GM23248 (cell line): ENCODE measurements around the gene GNB1. TPM values are rescaled to one million over a fixed set of nuclear protein-coding genes. Genes with fewer than 3 reads are reported as not detected.

Experiments used
- DNase-seq: peaks from one replicate; pipeline ENCODE4 v3.0.0-alpha.2; 2015
- H2AFZ ChIP-seq: fragments of 200-600 bp; sonication (generic); 2 replicates; pipeline ENCODE4 v1.6.1; 2016; ENCODE audit warnings: antibody characterized with exemption
- H3F3A ChIP-seq: fragments of 200-600 bp; sonication (generic); 2 replicates; pipeline ENCODE4 v1.6.1; 2016; ENCODE audit warnings: mild to moderate bottlenecking, antibody characterized with exemption, mixed run types; ENCODE audit not compliant: insufficient read depth
- H3K27ac ChIP-seq: fragments of 200-600 bp; sonication (generic); 2 replicates; pipeline ENCODE4 v1.5.1; 2016; ENCODE audit warnings: mild to moderate bottlenecking
- H3K27me3 ChIP-seq: fragments of 200-600 bp; sonication (generic); replicated peaks from 2 replicates; pipeline ENCODE4 v1.6.1; 2016; ENCODE audit warnings: mild to moderate bottlenecking; ENCODE audit not compliant: insufficient read depth
- H3K36me3 ChIP-seq: fragments of 200-600 bp; sonication (generic); 2 replicates; pipeline ENCODE4 v1.6.1; 2016; ENCODE audit warnings: low read depth, mild to moderate bottlenecking
- H3K4me1 ChIP-seq: fragments of 200-600 bp; sonication (generic); 2 replicates; pipeline ENCODE4 v1.6.1; 2016; ENCODE audit warnings: mild to moderate bottlenecking; ENCODE audit not compliant: insufficient read depth
- H3K4me2 ChIP-seq: fragments of 200-600 bp; sonication (generic); one replicate; pipeline ENCODE4 v1.6.1; 2016; ENCODE audit warnings: mild to moderate bottlenecking; ENCODE audit not compliant: unreplicated experiment
- H3K4me3 ChIP-seq: fragments of 200-600 bp; sonication (generic); 2 replicates; pipeline ENCODE4 v1.5.1; 2016; ENCODE audit warnings: mild to moderate bottlenecking
- H3K79me2 ChIP-seq: fragments of 200-600 bp; sonication (generic); 2 replicates; pipeline ENCODE4 v1.6.1; 2016; ENCODE audit warnings: mild to moderate bottlenecking; ENCODE audit not compliant: insufficient read depth
- H3K9ac ChIP-seq: fragments of 200-600 bp; sonication (generic); 2 replicates; pipeline ENCODE4 v1.6.1; 2016; ENCODE audit warnings: mild to moderate bottlenecking
- H3K9me2 ChIP-seq: fragments of 200-600 bp; sonication (generic); 2 replicates; pipeline ENCODE4 v1.6.1; 2016; ENCODE audit warnings: mixed run types, mild to moderate bottlenecking, moderate library complexity; ENCODE audit not compliant: insufficient read depth
- H3K9me3 ChIP-seq: fragments of 200-600 bp; sonication (generic); one replicate; pipeline ENCODE4 v1.6.1; 2017; ENCODE audit warnings: low read depth
- H4K20me1 ChIP-seq: fragments of 200-600 bp; sonication (generic); 2 replicates; pipeline ENCODE4 v1.6.0; 2016; ENCODE audit not compliant: insufficient read depth
- EZH2 ChIP-seq: fragments of 200-600 bp; sonication (generic); IDR thresholded peaks from 2 replicates; pipeline ENCODE4 v1.6.1; 2018; ENCODE audit warnings: antibody characterized with exemption, mild to moderate bottlenecking; ENCODE audit not compliant: insufficient read depth, poor library complexity, severe bottlenecking
- EZH2phosphoT487 ChIP-seq: fragments of 200-600 bp; sonication (generic); IDR thresholded peaks from 2 replicates; pipeline ENCODE4 v1.6.1; 2018; ENCODE audit warnings: antibody characterized with exemption, moderate library complexity, mild to moderate bottlenecking, low read depth; ENCODE audit not compliant: insufficient read depth
- WGBS, 2 experiments: methylation state at CpG; one replicate each; pipeline ENCODE4 v1.1.6; 2015 to 2017; ENCODE audit warnings: low lambda C conversion rate in 2 of 2, low coverage in 1 of 2; ENCODE audit errors: missing lambda C conversion rate in 2 of 2; 5-methylcytosine and 5-hydroxymethylcytosine counted together
- in situ Hi-C: fragments of 300-500 bp; cut with MboI; formaldehyde crosslinking; loops from 2 replicates; pipeline ENCODE4 v1.15.0; 2020
- polyA plus RNA-seq: library from polyadenylated mRNA; unstranded; fragments of >200 nt; fragmentation: Nextera tagmentation; extraction: Ambion mirVana; gene quantifications from 2 replicates; pipeline ENCODE4 v1.2.1, GENCODE V29; 2016
- total RNA-seq: library from RNA; depleted of rRNA; stranded (reverse); fragments of >200 nt; shearing (Covaris generic); gene quantifications from 2 replicates; pipeline ENCODE4 v1.2.3, GENCODE V29; 2014

Gene GNB1
- total and polyA plus RNA-seq, 2 experiments from 2014 or later: 92.0 to 97.7 TPM

- H3K79me2 ChIP-seq: peaks cover 100% of the 10 kb centered on the region
- H3K27ac ChIP-seq: peak overlapping the region; percentile 14
- H3K9me3 ChIP-seq: no peaks in the 10 kb centered on the region
- H2AFZ ChIP-seq: no peak overlapping the region
- H3K27me3 ChIP-seq: no peaks in the 10 kb centered on the region
- no peak overlapping the region for H3K4me2 ChIP-seq
- no peaks in the 10 kb centered on the region for H3K9me2 ChIP-seq
- H4K20me1 ChIP-seq: peaks cover 43% of the 10 kb centered on the region
- no peak overlapping the region for H3K9ac ChIP-seq
- in situ Hi-C loops: no loop called here
- no peaks in the 10 kb centered on the region for H3K36me3 ChIP-seq
- no peak overlapping the region for H3K4me3 ChIP-seq
- no peak for DNase-seq
- peaks cover 28% of the 10 kb centered on the region for H3F3A ChIP-seq
- H3K4me1 ChIP-seq: peaks cover 12% of the 10 kb centered on the region; the same call in 1 of the 2 replicates
- WGBS, 2 experiments: 93 to 97% methylated on average over 5 of the region's 5 CpGs
- no peak for TF ChIP-seq EZH2
- no peak for TF ChIP-seq EZH2phosphoT487
Observed at GRCh38 chr1:1846386-1846918, 44.4 kb downstream of the GNB1 start.

- Histone ChIP-seq H4K20me1 (peaks cover 26% of the 10 kb centered on the region), H3K27ac (peak overlapping the region; percentile 84), H3F3A (peaks cover 41% of the 10 kb centered on the region), H3K4me1 (peaks cover 40% of the 10 kb centered on the region), H3K9me2 (no peaks in the 10 kb centered on the region), H3K9ac (peak overlapping the region; percentile 71; the same call in 1 of the 2 replicates), H3K79me2 (peaks cover 100% of the 10 kb centered on the region), H2AFZ (no peak overlapping the region), H3K9me3 (no peaks in the 10 kb centered on the region), H3K36me3 (peaks cover 5% of the 10 kb centered on the region; the same call in 1 of the 2 replicates), H3K27me3 (no peaks in the 10 kb centered on the region), H3K4me3 (no peak overlapping the region), H3K4me2 (no peak overlapping the region)
- 60 to 68% methylated on average over 11 of the region's 11 CpGs for WGBS, 2 experiments
- no peak for TF ChIP-seq EZH2phosphoT487
- no peak for TF ChIP-seq EZH2
- no peak for DNase-seq
- in situ Hi-C loops: no loop called here
Observed at GRCh38 chr1:1842360-1843146, 48.3 kb downstream of the GNB1 start.

- DNase-seq: peak; percentile 79
- in situ Hi-C loops: no loop called here
- WGBS, 2 experiments: 4 to 6% methylated on average over 3 of the region's 3 CpGs
- peak overlapping the region; percentile 71 for H3K9ac ChIP-seq
- no peaks in the 10 kb centered on the region for H3K27me3 ChIP-seq
- H3K9me2 ChIP-seq: no peaks in the 10 kb centered on the region
- H3K36me3 ChIP-seq: peaks cover 5% of the 10 kb centered on the region; the same call in 1 of the 2 replicates
- H2AFZ ChIP-seq: no peak overlapping the region
- no peak for TF ChIP-seq EZH2
- TF ChIP-seq EZH2phosphoT487: no peak
- peaks cover 45% of the 10 kb centered on the region for H3F3A ChIP-seq
- peaks cover 100% of the 10 kb centered on the region for H3K79me2 ChIP-seq
- H3K27ac ChIP-seq: peak overlapping the region; percentile 84
- H4K20me1 ChIP-seq: peaks cover 24% of the 10 kb centered on the region
- H3K4me3 ChIP-seq: peak overlapping the region; percentile 54
- H3K4me2 ChIP-seq: peak overlapping the region; percentile 55
- no peaks in the 10 kb centered on the region for H3K9me3 ChIP-seq
- H3K4me1 ChIP-seq: peaks cover 40% of the 10 kb centered on the region
Observed at GRCh38 chr1:1841575-1841995, 49.3 kb downstream of the GNB1 start.

GRCh38 chr1:1839311-1839965, 51.4 kb downstream of the GNB1 start:
- in situ Hi-C loops: no loop called here
- WGBS, 2 experiments: 94 to 96% methylated on average over 10 of the region's 10 CpGs

More at GRCh38 chr1:1839311-1839965, 51.4 kb downstream of the GNB1 start:
- Histone ChIP-seq H3K4me1 (peaks cover 40% of the 10 kb centered on the region), H3K4me2 (peak overlapping the region; percentile 4), H3K9me2 (no peaks in the 10 kb centered on the region), H3K4me3 (no peak overlapping the region), H3K9me3 (no peaks in the 10 kb centered on the region), H3K9ac (peak overlapping the region; percentile 71; the same call in 1 of the 2 replicates), H3K79me2 (peaks cover 100% of the 10 kb centered on the region), H3K27me3 (no peaks in the 10 kb centered on the region), H4K20me1 (peaks cover 15% of the 10 kb centered on the region), H3K36me3 (peaks cover 12% of the 10 kb centered on the region), H2AFZ (no peak overlapping the region), H3F3A (peaks cover 46% of the 10 kb centered on the region), H3K27ac (peak overlapping the region; percentile 84)
- TF ChIP-seq EZH2phosphoT487 (no peak), EZH2 (no peak)
- DNase-seq: peak; percentile 26
